Transverse colon (tissue), 4 donors: Measurements from ENCODE around the gene NPC1.

ENCODE experiments used
- CTCF ChIP-seq, 5 experiments: fragments of 200-600 bp in 3 of 5; fragments of 450-650 bp in 2 of 5; sonication (generic) in 3 of 5; IDR thresholded peaks; 1 replicate in 2 of 5; 2 replicates in 3 of 5; pipeline ENCODE4 v1.5.1; 2016 to 2017; ENCODE audit warnings: antibody characterized with exemption in 5 of 5, inconsistent platforms in 3 of 5, mild to moderate bottlenecking in 2 of 5, moderate library complexity in 1 of 5
- EP300 ChIP-seq: sonication (generic); formaldehyde crosslinking; IDR thresholded peaks from one replicate; pipeline ENCODE4 v1.6.1; 2017; ENCODE audit warnings: antibody characterized with exemption, low read depth
- POLR2A ChIP-seq: fragments of 450-650 bp; IDR thresholded peaks from one replicate; pipeline ENCODE4 v1.6.1; 2016; ENCODE audit warnings: antibody characterized with exemption, mild to moderate bottlenecking, moderate library complexity
- POLR2AphosphoS5 ChIP-seq, 3 donors: sonication (generic); formaldehyde crosslinking; IDR thresholded peaks; one replicate each; pipeline ENCODE4 v1.6.1; 2016; ENCODE audit warnings: antibody characterized with exemption in 3 of 3

GRCh38 chr18:23627321-23627720 lies 41.0 kb upstream of the NPC1 start:
- TF ChIP-seq CTCF (IDR thresholded peaks at IDR 0.05), result no peak
- TF ChIP-seq POLR2A, result no peak
- TF ChIP-seq POLR2AphosphoS5 (IDR thresholded peaks at IDR 0.05), result no peak
- no peak for TF ChIP-seq EP300
